Tibial artery (tissue), 4 donors: ENCODE results near the gene KLC1.

ENCODE experiments used
- DNase-seq, 2 donors: peaks; one replicate each; pipeline ENCODE4 v3.0.0-alpha.2; 2019
- H3K27ac ChIP-seq, 2 donors: fragments of 200-600 bp; sonication (generic) in 1 of 2; 1 replicate in 1 of 2; 2 replicates in 1 of 2; pipeline ENCODE4 v1.5.1; 2018 to 2019; ENCODE audit warnings: mild to moderate bottlenecking in 1 of 2
- H3K27me3 ChIP-seq, 2 donors: fragments of 200-600 bp; sonication (generic) in 1 of 2; one replicate each; pipeline versions ENCODE4 v1.5.1 to v1.6.0; 2016 to 2019
- H3K36me3 ChIP-seq, 3 donors: fragments of 200-600 bp; sonication (generic) in 2 of 3; one replicate each; pipeline ENCODE4 v1.5.1; 2016 to 2019; ENCODE audit warnings: mild to moderate bottlenecking in 2 of 3
- H3K4me1 ChIP-seq, 4 donors: fragments of 200-600 bp; sonication (generic) in 2 of 4; 1 replicate in 3 of 4; 2 replicates in 1 of 4; pipeline ENCODE4 v1.5.1; 2016 to 2019
- H3K4me3 ChIP-seq, 2 donors: fragments of 200-600 bp; sonication (generic) in 1 of 2; 1 replicate in 1 of 2; 2 replicates in 1 of 2; pipeline ENCODE4 v1.5.1; 2018 to 2019; ENCODE audit warnings: mild to moderate bottlenecking in 2 of 2
- H3K9me3 ChIP-seq, 3 donors: fragments of 200-600 bp; sonication (generic) in 1 of 3; one replicate each; pipeline ENCODE4 v1.5.1; 2016 to 2019
- intact Hi-C: fragments of 100-400 bp; cut with DNase I; formaldehyde crosslinking; loops from one replicate; pipeline ENCODE4 v1.15.0; 2023; ENCODE audit warnings: low total_unique reads
- TF ChIP-seq, protein P1 (sequence below), 2 experiments: fragments of 200-600 bp in 1 of 2; fragments of 450-650 bp in 1 of 2; IDR thresholded peaks; one replicate each; pipeline ENCODE4 v1.5.1; 2017 to 2019; ENCODE audit warnings: antibody characterized with exemption in 2 of 2, mild to moderate bottlenecking in 1 of 2, moderate library complexity in 1 of 2

Gene KLC1

GRCh38 chr14:103716091-103716801, 87.2 kb downstream of the KLC1 start:
- peaks cover 0 to 76% (median 62%) of the 10 kb centered on the region in 4 donors for H3K4me1 ChIP-seq
- peak overlapping the region; percentile 80 to 93 for H3K27ac ChIP-seq
- peak overlapping the region; percentile 76 to 94 for H3K4me3 ChIP-seq
- no peaks in the 10 kb centered on the region for H3K36me3 ChIP-seq
- H3K27me3 ChIP-seq = no peaks in the 10 kb centered on the region
- DNase-seq = no peak
- H3K9me3 ChIP-seq = no peaks in the 10 kb centered on the region
- TF ChIP-seq, protein P1, sequence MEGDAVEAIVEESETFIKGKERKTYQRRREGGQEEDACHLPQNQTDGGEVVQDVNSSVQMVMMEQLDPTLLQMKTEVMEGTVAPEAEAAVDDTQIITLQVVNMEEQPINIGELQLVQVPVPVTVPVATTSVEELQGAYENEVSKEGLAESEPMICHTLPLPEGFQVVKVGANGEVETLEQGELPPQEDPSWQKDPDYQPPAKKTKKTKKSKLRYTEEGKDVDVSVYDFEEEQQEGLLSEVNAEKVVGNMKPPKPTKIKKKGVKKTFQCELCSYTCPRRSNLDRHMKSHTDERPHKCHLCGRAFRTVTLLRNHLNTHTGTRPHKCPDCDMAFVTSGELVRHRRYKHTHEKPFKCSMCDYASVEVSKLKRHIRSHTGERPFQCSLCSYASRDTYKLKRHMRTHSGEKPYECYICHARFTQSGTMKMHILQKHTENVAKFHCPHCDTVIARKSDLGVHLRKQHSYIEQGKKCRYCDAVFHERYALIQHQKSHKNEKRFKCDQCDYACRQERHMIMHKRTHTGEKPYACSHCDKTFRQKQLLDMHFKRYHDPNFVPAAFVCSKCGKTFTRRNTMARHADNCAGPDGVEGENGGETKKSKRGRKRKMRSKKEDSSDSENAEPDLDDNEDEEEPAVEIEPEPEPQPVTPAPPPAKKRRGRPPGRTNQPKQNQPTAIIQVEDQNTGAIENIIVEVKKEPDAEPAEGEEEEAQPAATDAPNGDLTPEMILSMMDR (IDR thresholded peaks at IDR 0.05) = no peak
- intact Hi-C loops = loop anchor here (5.0 kb wide), 1 partner anchor 89 kb away; the partner anchor contains the start of gene KLC1

- Histone ChIP-seq H3K27ac (peak overlapping the region; percentile 80 to 93), H3K4me3 (peak overlapping the region; percentile 76 to 94)
- intact Hi-C loops = loop anchor here (5.0 kb wide), 1 partner anchor 90 kb away; the partner anchor contains the start of gene KLC1
Observed at GRCh38 chr14:103716899-103717411, 87.9 kb downstream of the KLC1 start.

DNA sequence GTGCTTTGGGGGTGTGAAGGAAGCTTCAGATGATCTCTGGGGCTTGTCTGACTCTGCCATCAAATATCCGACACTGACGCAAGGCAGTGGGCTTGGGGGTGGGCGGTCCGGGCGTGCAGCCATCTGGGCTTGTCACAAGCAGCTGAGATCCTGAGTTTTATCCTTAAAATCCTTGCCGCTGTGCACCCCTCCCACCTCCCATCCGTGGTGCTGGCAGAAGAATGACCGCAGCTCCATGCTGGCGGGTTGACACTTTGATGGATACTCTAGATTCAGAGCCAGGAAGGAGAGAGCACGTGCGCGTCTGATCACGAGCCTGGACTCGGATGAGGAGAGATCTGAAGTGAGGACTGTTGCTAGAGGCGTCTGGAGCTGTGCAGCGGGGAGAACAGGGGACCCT, 89.6 kb downstream of the KLC1 start:
- TF ChIP-seq, protein P1 (IDR thresholded peaks at IDR 0.05) = no peak
- DNase-seq = no peak
- intact Hi-C loops = loop anchor here (5.0 kb wide), 1 partner anchor 91 kb away; the partner anchor contains the start of gene KLC1

More at GRCh38 chr14:103716899-103717411, 87.9 kb downstream of the KLC1 start:
- DNase-seq = no peak
- H3K9me3 ChIP-seq = no peaks in the 10 kb centered on the region
- H3K27me3 ChIP-seq = no peaks in the 10 kb centered on the region
- no peaks in the 10 kb centered on the region for H3K36me3 ChIP-seq
- H3K4me1 ChIP-seq = peaks cover 0 to 76% (median 58%) of the 10 kb centered on the region in 4 donors
- TF ChIP-seq, protein P1 (IDR thresholded peaks at IDR 0.05) = no peak

DNA sequence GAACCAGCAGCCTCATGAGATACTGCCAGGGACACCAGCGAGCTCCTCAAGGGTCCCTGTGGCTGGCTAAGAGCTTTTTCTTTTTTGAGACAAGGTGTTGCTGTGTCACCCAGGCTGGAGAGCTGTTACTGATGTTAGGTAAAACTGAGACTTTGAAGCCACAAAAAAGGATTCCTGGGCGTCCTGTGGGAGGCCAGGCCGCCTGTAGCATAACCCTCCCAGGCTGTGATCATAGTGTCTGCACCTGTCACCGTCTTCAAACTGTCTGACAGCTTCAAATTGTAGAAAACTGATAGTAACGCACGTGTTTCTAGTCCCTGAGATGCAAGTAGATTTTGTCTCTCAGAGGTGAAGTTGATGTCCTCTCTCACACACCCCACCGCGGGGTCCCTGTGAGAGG, 90.7 kb downstream of the KLC1 start:
- no peak for DNase-seq
- H3K4me1 ChIP-seq = peaks cover 3 to 82% (median 63%) of the 10 kb centered on the region in 4 donors

More for the DNA sequence above, 89.6 kb downstream of the KLC1 start:
- H3K4me1 ChIP-seq = peaks cover 0 to 77% (median 58%) of the 10 kb centered on the region in 4 donors
- H3K36me3 ChIP-seq = no peaks in the 10 kb centered on the region
- no peak overlapping the region for H3K4me3 ChIP-seq
- no peaks in the 10 kb centered on the region for H3K9me3 ChIP-seq
- peak overlapping the region; percentile 35 to 91 for H3K27ac ChIP-seq
- H3K27me3 ChIP-seq = no peaks in the 10 kb centered on the region

DNA sequence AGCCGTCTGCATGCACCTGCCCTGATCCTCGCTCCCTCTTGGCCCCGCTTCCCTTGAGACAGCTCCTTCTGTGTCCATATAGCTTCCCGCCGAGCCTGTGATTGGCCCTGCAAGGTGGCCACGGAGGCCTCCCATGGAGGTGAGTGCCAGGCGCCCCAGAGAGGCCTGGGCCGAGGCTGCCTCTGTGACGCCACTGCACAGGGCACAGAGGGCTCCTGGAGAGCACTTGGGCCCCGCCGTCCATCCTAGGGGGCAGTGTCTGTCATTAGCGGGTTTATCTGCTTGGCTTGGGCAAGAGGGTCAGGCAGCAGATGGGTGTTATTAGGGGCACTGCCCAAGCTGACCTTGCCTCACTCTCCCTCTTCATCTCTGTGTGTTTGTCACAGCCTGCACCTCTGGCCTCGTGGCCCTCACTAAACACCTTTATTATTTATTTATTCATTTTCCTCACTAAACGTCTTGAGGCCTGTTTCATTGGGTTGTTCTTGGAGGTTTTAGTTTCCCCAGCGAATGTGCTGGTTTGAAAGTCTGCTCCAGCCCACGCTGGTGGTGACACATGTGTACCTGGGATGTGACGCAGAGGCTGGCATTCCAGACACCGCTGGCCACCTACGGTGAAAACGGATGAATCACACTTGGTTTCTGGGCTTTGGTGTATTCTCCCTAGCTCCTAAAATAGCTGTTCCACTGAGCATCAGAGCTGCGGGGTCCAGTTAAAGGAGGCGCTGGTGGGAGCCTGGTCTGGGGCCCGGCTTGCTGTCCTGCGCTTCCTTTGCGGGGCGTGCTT, 92.5 kb downstream of the KLC1 start:
- Histone ChIP-seq H3K4me3 (no peak overlapping the region), H3K27ac (peak overlapping the region; percentile 86 to 91), H3K36me3 (peaks cover 0 to 10% (median 6%) of the 10 kb centered on the region in 3 donors), H3K27me3 (no peaks in the 10 kb centered on the region), H3K9me3 (no peaks in the 10 kb centered on the region), H3K4me1 (peaks cover 3 to 93% (median 71%) of the 10 kb centered on the region in 4 donors)
- intact Hi-C loops = no loop called here
- TF ChIP-seq, protein P1 (IDR thresholded peaks at IDR 0.05) = no peak
- DNase-seq = no peak

More for the DNA sequence above, 90.7 kb downstream of the KLC1 start:
- intact Hi-C loops = loop anchor here (5.0 kb wide), 1 partner anchor 92 kb away; the partner anchor contains the start of gene KLC1
- Histone ChIP-seq H3K4me3 (no peak overlapping the region), H3K36me3 (no peaks in the 10 kb centered on the region), H3K9me3 (no peaks in the 10 kb centered on the region), H3K27me3 (no peaks in the 10 kb centered on the region), H3K27ac (peak overlapping the region; percentile 86 to 91)
- TF ChIP-seq, protein P1 (IDR thresholded peaks at IDR 0.05) = no peak
